Activated naive CD8-positive, alpha-beta T cell (primary cell): ENCODE data around the gene PCDHB10.
"Not testable (repeated sequence)": the region's sequence is repeated elsewhere in the genome, so short reads cannot be mapped to it uniquely, and the experiment has no call there.

Source experiments
- H3K27ac Mint-ChIP-seq: one replicate; pipeline ENCODE4 v1.8.0; 2021; ENCODE audit warnings: mixed read lengths
- H3K27me3 Mint-ChIP-seq: one replicate; pipeline ENCODE4 v1.8.0; 2021; ENCODE audit warnings: mixed read lengths
- H3K36me3 Mint-ChIP-seq: one replicate; pipeline ENCODE4 v1.8.0; 2021; ENCODE audit warnings: mixed read lengths
- H3K4me1 Mint-ChIP-seq: one replicate; pipeline ENCODE4 v1.8.0; 2021; ENCODE audit warnings: low read depth, mixed read lengths
- H3K4me3 Mint-ChIP-seq: one replicate; pipeline ENCODE4 v1.8.0; 2021; ENCODE audit warnings: mild to moderate bottlenecking, mixed read lengths
- H3K9me3 Mint-ChIP-seq: one replicate; pipeline ENCODE4 v1.8.0; 2021; ENCODE audit warnings: low read depth, mixed read lengths

The PCDHB10 gene

GRCh38 chr5:141192110-141192725, at the start of gene PCDHB10:
TSS of gene PCDHB10 (plus strand) at chr5:141192353. CDS start at chr5:141192553, 200 bp downstream.
- Mint-ChIP-seq H3K27me3 (peaks cover 33% of the 10 kb centered on the region), H3K36me3 (peaks cover 16% of the 10 kb centered on the region), H3K4me3 (no peak within 1 kb of the TSS)

GRCh38 chr5:141149812-141150211, 42.3 kb upstream of the PCDHB10 start, which contains the start of gene PCDHB6:
TSS of gene PCDHB6 (plus strand) at chr5:141150057. CDS start at chr5:141150258, 201 bp downstream.
- Mint-ChIP-seq H3K36me3 (peaks cover 12% of the 10 kb centered on the region), H3K27ac (peak within 1 kb of the TSS; percentile 2), H3K27me3 (peaks cover 38% of the 10 kb centered on the region), H3K9me3 (peaks cover 13% of the 10 kb centered on the region), H3K4me3 (no peak within 1 kb of the TSS), H3K4me1 (peaks cover 4% of the 10 kb centered on the region)

More at GRCh38 chr5:141192110-141192725, at the start of gene PCDHB10:
- H3K4me1 Mint-ChIP-seq, result no peaks in the 10 kb centered on the region
- no peak within 1 kb of the TSS for H3K27ac Mint-ChIP-seq
- peaks cover 28% of the 10 kb centered on the region for H3K9me3 Mint-ChIP-seq

GRCh38 chr5:141150224-141150992, 41.7 kb upstream of the PCDHB10 start:
- Mint-ChIP-seq H3K9me3 (peaks cover 13% of the 10 kb centered on the region), H3K27ac (no peak overlapping the region), H3K4me1 (peaks cover 4% of the 10 kb centered on the region), H3K27me3 (peaks cover 34% of the 10 kb centered on the region), H3K36me3 (peaks cover 12% of the 10 kb centered on the region), H3K4me3 (no peak overlapping the region)

- Mint-ChIP-seq H3K9me3 (peaks cover 13% of the 10 kb centered on the region), H3K27me3 (peaks cover 37% of the 10 kb centered on the region), H3K4me1 (peaks cover 4% of the 10 kb centered on the region), H3K36me3 (peaks cover 12% of the 10 kb centered on the region), H3K4me3 (no peak overlapping the region), H3K27ac (no peak overlapping the region)
These were observed 41.2 kb upstream of the PCDHB10 start for GRCh38 chr5:141150993-141151325.

GRCh38 chr5:141151632-141152031, 40.5 kb upstream of the PCDHB10 start:
- peaks cover 44% of the 10 kb centered on the region for H3K27me3 Mint-ChIP-seq
- H3K4me3 Mint-ChIP-seq, H3K4me1 Mint-ChIP-seq, H3K27ac Mint-ChIP-seq: not testable (repeated sequence)
- H3K9me3 Mint-ChIP-seq, result peaks cover 15% of the 10 kb centered on the region
- H3K36me3 Mint-ChIP-seq, result peaks cover 15% of the 10 kb centered on the region

GRCh38 chr5:141152096-141152495, 40.1 kb upstream of the PCDHB10 start:
- Mint-ChIP-seq H3K27me3 (peaks cover 47% of the 10 kb centered on the region), H3K9me3 (peaks cover 16% of the 10 kb centered on the region), H3K36me3 (peaks cover 16% of the 10 kb centered on the region)
- H3K4me1 Mint-ChIP-seq, H3K27ac Mint-ChIP-seq, H3K4me3 Mint-ChIP-seq: not testable (repeated sequence)

- H3K9me3 Mint-ChIP-seq, result peaks cover 11% of the 10 kb centered on the region
- H3K4me1 Mint-ChIP-seq, result no peaks in the 10 kb centered on the region
- H3K4me3 Mint-ChIP-seq, result no peak overlapping the region
- H3K27me3 Mint-ChIP-seq, result peaks cover 42% of the 10 kb centered on the region
- H3K36me3 Mint-ChIP-seq, result peaks cover 13% of the 10 kb centered on the region
- H3K27ac Mint-ChIP-seq, result no peak overlapping the region
These were observed 36.4 kb upstream of the PCDHB10 start for GRCh38 chr5:141155540-141156374.

- Mint-ChIP-seq H3K9me3 (peaks cover 11% of the 10 kb centered on the region), H3K36me3 (peaks cover 13% of the 10 kb centered on the region), H3K27me3 (peaks cover 34% of the 10 kb centered on the region)
- not testable (repeated sequence) for H3K4me3 Mint-ChIP-seq, H3K4me1 Mint-ChIP-seq, H3K27ac Mint-ChIP-seq
These were observed 34.8 kb upstream of the PCDHB10 start for GRCh38 chr5:141157356-141157755.

- not testable (repeated sequence) for H3K4me3 Mint-ChIP-seq
These were observed 34.3 kb upstream of the PCDHB10 start for GRCh38 chr5:141157901-141158300.

GRCh38 chr5:141172381-141173204, 19.6 kb upstream of the PCDHB10 start, which contains the start of gene PCDHB7:
TSS of gene PCDHB7 (plus strand) at chr5:141172644. CDS start at chr5:141172836, 192 bp downstream.
- Mint-ChIP-seq H3K9me3 (peaks cover 5% of the 10 kb centered on the region), H3K4me1 (no peaks in the 10 kb centered on the region), H3K4me3 (no peak within 1 kb of the TSS), H3K27me3 (peaks cover 35% of the 10 kb centered on the region), H3K27ac (no peak within 1 kb of the TSS), H3K36me3 (peaks cover 6% of the 10 kb centered on the region)

More at GRCh38 chr5:141157901-141158300, 34.3 kb upstream of the PCDHB10 start:
- not testable (repeated sequence) for H3K4me1 Mint-ChIP-seq, H3K9me3 Mint-ChIP-seq, H3K27ac Mint-ChIP-seq
- Mint-ChIP-seq H3K36me3 (peaks cover 13% of the 10 kb centered on the region), H3K27me3 (peaks cover 29% of the 10 kb centered on the region)

- H3K27ac Mint-ChIP-seq, H3K9me3 Mint-ChIP-seq, H3K4me1 Mint-ChIP-seq, H3K36me3 Mint-ChIP-seq, H3K4me3 Mint-ChIP-seq: not testable (repeated sequence)
- H3K27me3 Mint-ChIP-seq, result peaks cover 23% of the 10 kb centered on the region
These were observed 17.7 kb upstream of the PCDHB10 start for GRCh38 chr5:141174291-141175104.

- H3K36me3 Mint-ChIP-seq, result peaks cover 5% of the 10 kb centered on the region
- H3K4me1 Mint-ChIP-seq, result no peaks in the 10 kb centered on the region
These were observed 16.2 kb upstream of the PCDHB10 start for GRCh38 chr5:141175933-141176332.

GRCh38 chr5:141177577-141178191, 14.5 kb upstream of the PCDHB10 start, which contains the start of gene PCDHB8:
TSS of gene PCDHB8 (plus strand) at chr5:141177790. CDS start at chr5:141178035, 245 bp downstream.
- not testable (repeated sequence) for H3K4me3 Mint-ChIP-seq, H3K36me3 Mint-ChIP-seq, H3K4me1 Mint-ChIP-seq, H3K27ac Mint-ChIP-seq, H3K9me3 Mint-ChIP-seq
- peaks cover 22% of the 10 kb centered on the region for H3K27me3 Mint-ChIP-seq

More at GRCh38 chr5:141175933-141176332, 16.2 kb upstream of the PCDHB10 start:
- Mint-ChIP-seq H3K27ac (no peak overlapping the region), H3K9me3 (no peaks in the 10 kb centered on the region), H3K4me3 (no peak overlapping the region), H3K27me3 (peaks cover 18% of the 10 kb centered on the region)
